Astrocyte (in vitro differentiated cells and primary cell): Measurements from ENCODE around the gene DNAH9.

Experiments used
- CTCF ChIP-seq: IDR thresholded peaks from 2 replicates; pipeline ENCODE4 v1.5.1; 2011; ENCODE audit warnings: low read depth, mild to moderate bottlenecking, inconsistent platforms, low read length, moderate library complexity; ENCODE audit not compliant: insufficient read depth
- EZH2 ChIP-seq: IDR thresholded peaks from 2 replicates; pipeline ENCODE4 v1.6.1; 2012; ENCODE audit warnings: mild to moderate bottlenecking, low read length, inconsistent platforms; ENCODE audit not compliant: insufficient read depth

GRCh38 chr17:11738151-11738550 is 139.9 kb downstream of the DNAH9 start:
- TF ChIP-seq EZH2 (no peak), CTCF (no peak)
